CD4-positive, alpha-beta T cell treated with Interleukin-6 at 100 ng/mL for 8 hours (primary cell): ENCODE measurements around the gene EPHA4.
A peak's percentile ranks its signal among the peaks of the same experiment; 100 is the strongest.

Experiments
- DNase-seq: peaks from one replicate; pipeline ENCODE4 v3.0.0-alpha.2; 2020; ENCODE audit warnings: mixed read lengths, low spot score

The EPHA4 gene

GRCh38 chr2:221476195-221476594 is 95.9 kb downstream of the EPHA4 start:
- no peak for DNase-seq

GRCh38 chr2:221473451-221473850 is 98.7 kb downstream of the EPHA4 start:
- no peak for DNase-seq

GRCh38 chr2:221468317-221468716 is 103.8 kb downstream of the EPHA4 start:
- DNase-seq = no peak

- no peak for DNase-seq
These were observed 104.5 kb downstream of the EPHA4 start for GRCh38 chr2:221467610-221468009.

GRCh38 chr2:221466744-221467143 is 105.4 kb downstream of the EPHA4 start:
- no peak for DNase-seq

- DNase-seq = peak; percentile 18
These were observed 106.3 kb downstream of the EPHA4 start for GRCh38 chr2:221465776-221466175.

GRCh38 chr2:221464971-221465370 is 107.1 kb downstream of the EPHA4 start:
- DNase-seq = no peak

- DNase-seq = no peak
These were observed 108.7 kb downstream of the EPHA4 start for GRCh38 chr2:221463241-221463896.

GRCh38 chr2:221461901-221462300 is 110.2 kb downstream of the EPHA4 start:
- DNase-seq = no peak

GRCh38 chr2:221460136-221460535 is 112.0 kb downstream of the EPHA4 start:
- no peak for DNase-seq

GRCh38 chr2:221458578-221458977 is 113.5 kb downstream of the EPHA4 start:
- DNase-seq = no peak

- no peak for DNase-seq
These were observed 116.9 kb downstream of the EPHA4 start for GRCh38 chr2:221455214-221455613.

GRCh38 chr2:221454459-221455105 is 117.5 kb downstream of the EPHA4 start:
- no peak for DNase-seq

- DNase-seq = no peak
These were observed 120.0 kb downstream of the EPHA4 start for GRCh38 chr2:221451862-221452788.

- no peak for DNase-seq
These were observed 121.8 kb downstream of the EPHA4 start for GRCh38 chr2:221450280-221450679.

GRCh38 chr2:221449406-221449805 is 122.7 kb downstream of the EPHA4 start:
- DNase-seq = no peak

- DNase-seq = no peak
These were observed 123.2 kb downstream of the EPHA4 start for GRCh38 chr2:221448844-221449390.

GRCh38 chr2:221448057-221448843 is 123.9 kb downstream of the EPHA4 start:
- no peak for DNase-seq

- no peak for DNase-seq
These were observed 124.8 kb downstream of the EPHA4 start for GRCh38 chr2:221447310-221447709.

- no peak for DNase-seq
These were observed 126.0 kb downstream of the EPHA4 start for GRCh38 chr2:221446140-221446539.

GRCh38 chr2:221444106-221444505 is 128.0 kb downstream of the EPHA4 start:
- no peak for DNase-seq

- no peak for DNase-seq
These were observed 128.5 kb downstream of the EPHA4 start for GRCh38 chr2:221443645-221444044.
